PFSK-1 (cell line): ENCODE data around the gene FAM20C.

Experiments used
- REST ChIP-seq, 2 experiments: IDR thresholded peaks; 2 replicates each; pipeline versions ENCODE4 v1.6.1 to v1.8.0; 2011 to 2012; ENCODE audit warnings: low read depth in 2 of 2, low read length in 2 of 2, control low read depth in 1 of 2, inconsistent platforms in 1 of 2, mild to moderate bottlenecking in 1 of 2, moderate library complexity in 1 of 2; ENCODE audit not compliant: insufficient read depth in 1 of 2
- SIN3A ChIP-seq: IDR thresholded peaks from 2 replicates; pipeline ENCODE4 v1.6.1; 2012; ENCODE audit warnings: mild to moderate bottlenecking, low read length, moderate library complexity, borderline replicate concordance; ENCODE audit not compliant: insufficient read depth
- TAF1 ChIP-seq: IDR thresholded peaks from 2 replicates; pipeline ENCODE4 v1.6.1; 2012; ENCODE audit warnings: low read length, control low read depth, borderline replicate concordance; ENCODE audit not compliant: insufficient read depth

- no peak for TF ChIP-seq TAF1
- TF ChIP-seq SIN3A: no peak
- TF ChIP-seq REST (IDR thresholded peaks at IDR 0.05; ENCODE audit: insufficient read depth in 1 of 2, low read depth in 2 of 2, low read length in 2 of 2): no peak
These were observed 62.1 kb downstream of the FAM20C start for GRCh38 chr7:254337-255037.
